A549 (cell line): Measurements from ENCODE around the gene MYLK2. TPM values are rescaled to one million over a fixed set of nuclear protein-coding genes. Genes with fewer than 3 reads are reported as not detected.
A peak's percentile ranks its signal among the peaks of the same experiment; 100 is the strongest.

Experiments
- ATAC-seq, 2 experiments: fragments of 200-7000 bp in 1 of 2; fragments of >200 bp in 1 of 2; cut with Nextera tagmentation in 1 of 2; cut with Tn5 transposase in 1 of 2; 3 replicates each; pipeline versions ENCODE4 v1.8.0 to v1.9.1; 2018 to 2020; ENCODE audit warnings: mild to moderate bottlenecking in 1 of 2, moderate library complexity in 1 of 2
- CTCF ChIA-PET: fragments of 300-600 bp; sonication (Branson Sonifier 250); formaldehyde crosslinking; extraction: SDS; loops from one replicate; lab custom pipeline; 2021; ENCODE audit warnings: antibody characterized with exemption, inconsistent platforms; lab: Yijun Ruan, JAX
- POLR2A ChIA-PET: fragments of 350-600 bp; formaldehyde crosslinking; extraction: SDS; loops from one replicate; lab custom pipeline; 2021; ENCODE audit warnings: antibody characterized with exemption, inconsistent platforms; lab: Yijun Ruan, JAX
- DNase-seq, 2 experiments: peaks; one replicate each; pipeline versions ENCODE4 v3.0.0 to v3.0.0-alpha.2; 2011 to 2016; ENCODE audit warnings: low read depth in 1 of 2, low spot score in 1 of 2
- FAIRE-seq: peaks from 2 replicates; lab custom pipeline; 2011; peaks lifted over from hg19 to GRCh38; lab: Jason Lieb, UNC
- H3K27ac ChIP-seq, 2 experiments: fragments of >200 bp; sonication (Bioruptor Twin); formaldehyde crosslinking; 3 replicates each; pipeline ENCODE4 v1.5.1; 2016 to 2017
- H3K4me1 ChIP-seq: fragments of >200 bp; sonication (Bioruptor Twin); formaldehyde crosslinking; 3 replicates; pipeline ENCODE4 v1.6.1; 2016
- H3K4me2 ChIP-seq: fragments of >200 bp; sonication (Bioruptor Twin); formaldehyde crosslinking; 3 replicates; pipeline ENCODE4 v1.6.1; 2016
- H3K4me3 ChIP-seq: fragments of >200 bp; sonication (Bioruptor Twin); formaldehyde crosslinking; 3 replicates; pipeline ENCODE4 v1.5.1; 2016
- H3K9me3 ChIP-seq: fragments of >200 bp; sonication (Bioruptor Twin); formaldehyde crosslinking; 3 replicates; pipeline ENCODE4 v1.6.1; 2016
- CBX2 ChIP-seq: fragments of 200-600 bp; sonication (generic); IDR thresholded peaks from 2 replicates; pipeline ENCODE4 v1.6.1; 2016; ENCODE audit warnings: low read depth, mild to moderate bottlenecking, borderline replicate concordance
- CBX8 ChIP-seq: fragments of 200-600 bp; sonication (generic); IDR thresholded peaks from 2 replicates; pipeline ENCODE4 v1.6.1; 2016
- CEBPB ChIP-seq, 2 experiments: fragments of >200 bp in 1 of 2; sonication (Bioruptor Twin) in 1 of 2; formaldehyde crosslinking in 1 of 2; IDR thresholded peaks; 2 replicates each; pipeline ENCODE4 v1.6.1; 2012 to 2016
- CHD4 ChIP-seq: fragments of 200-600 bp; sonication (generic); IDR thresholded peaks from 2 replicates; pipeline ENCODE4 v1.6.1; 2016; ENCODE audit warnings: antibody characterized with exemption, mild to moderate bottlenecking, borderline replicate concordance
- GATA3 ChIP-seq: IDR thresholded peaks from 2 replicates; pipeline ENCODE4 v1.6.1; 2012; ENCODE audit warnings: borderline replicate concordance
- HEYL ChIP-seq: fragments of 250-450 bp; sonication (Bioruptor Pico); IDR thresholded peaks from 2 replicates; pipeline ENCODE4 v1.8.0; 2021; ENCODE audit warnings: mild to moderate bottlenecking, moderate library complexity
- HOXA7 ChIP-seq: fragments of 250-450 bp; sonication (Bioruptor Pico); IDR thresholded peaks from 2 replicates; pipeline ENCODE4 v1.5.0; 2020; ENCODE audit warnings: mild to moderate bottlenecking, moderate library complexity
- HOXB13 ChIP-seq: fragments of 250-450 bp; sonication (Bioruptor Pico); IDR thresholded peaks from 2 replicates; pipeline ENCODE4 v1.5.0; 2020; ENCODE audit warnings: low read depth, mild to moderate bottlenecking, moderate library complexity
- JUNB ChIP-seq: fragments of >200 bp; sonication (Bioruptor Twin); formaldehyde crosslinking; IDR thresholded peaks from 2 replicates; pipeline ENCODE4 v1.6.1; 2016
- MAFK ChIP-seq: fragments of 450-650 bp; IDR thresholded peaks from 2 replicates; pipeline ENCODE4 v1.6.1; 2014; ENCODE audit not compliant: partially characterized antibody
- MYC ChIP-seq: IDR thresholded peaks from 2 replicates; pipeline ENCODE4 v1.6.1; 2012; ENCODE audit warnings: mild to moderate bottlenecking, inconsistent platforms, low read length, improper control_type of control experiment, borderline replicate concordance
- PBX3 ChIP-seq: IDR thresholded peaks from 2 replicates; pipeline ENCODE4 v1.6.1; 2012
- POLR2A ChIP-seq: IDR thresholded peaks from 2 replicates; pipeline ENCODE4 v1.6.1; 2012; ENCODE audit warnings: mild to moderate bottlenecking, low read length
- RAD21 ChIP-seq, 2 experiments: fragments of >200 bp in 1 of 2; sonication (Bioruptor Twin) in 1 of 2; formaldehyde crosslinking in 1 of 2; IDR thresholded peaks in 1 of 2; conservative IDR thresholded peaks in 1 of 2; 2 replicates in 1 of 2; 3 replicates in 1 of 2; pipeline ENCODE4 v1.6.1; 2012 to 2018; ENCODE audit warnings: inconsistent platforms in 1 of 2
- ZNF302 ChIP-seq: fragments of 250-450 bp; sonication (Bioruptor Pico); IDR thresholded peaks from 2 replicates; pipeline ENCODE4 v1.9.0; 2021; ENCODE audit warnings: inconsistent platforms, mild to moderate bottlenecking, moderate library complexity
- WGBS: methylation state at CpG from one replicate; pipeline ENCODE4 v1.1.6; 2017; ENCODE audit errors: missing lambda C conversion rate; 5-methylcytosine and 5-hydroxymethylcytosine counted together
- polyA plus RNA-seq, 4 experiments: library from polyadenylated mRNA; depleted of rRNA in 3 of 4; stranded (reverse); fragments of >200 nt; fragmentation: RNase III in 1 of 4; extraction: RNeasy Plus Mini Kit Qiagen cat#74134 plus additional on column Dnase treatment in 1 of 4; gene quantifications; 2 replicates in 3 of 4; 3 replicates in 1 of 4; pipeline ENCODE4 v1.2.3, GENCODE V29; 2011 to 2017
- TF ChIP-seq, protein P1 (sequence below): IDR thresholded peaks from 2 replicates; pipeline ENCODE4 v1.6.1; 2012; ENCODE audit warnings: low read depth, borderline replicate concordance
- TF ChIP-seq, protein P2 (sequence below): IDR thresholded peaks from 2 replicates; pipeline ENCODE4 v1.6.1; 2012

MYLK2 gene
- polyA plus RNA-seq, 2 of the 4 experiments (the other 2 are of a cell fraction): 0.09 to 0.36 TPM

- FAIRE-seq: no peak
- ChIA-PET CTCF (interaction anchor here (1.2 to 5.7 kb wide), 7 partner anchors 9 to 91 kb away, joined by 3 to 64 read pairs (median 5); partner anchors contain the start of gene PDRG1), POLR2A (interaction anchor here (0.6 to 0.7 kb wide), 2 partner anchors 9 to 18 kb away, joined by 3 read pairs; no protein-coding TSS in a partner anchor)
- peak overlapping the region; percentile 98 for H3K4me2 ChIP-seq
- peak overlapping the region; percentile 57 for H3K4me3 ChIP-seq
- H3K9me3 ChIP-seq: no peaks in the 10 kb centered on the region
- TF ChIP-seq PBX3: no peak
- TF ChIP-seq POLR2A: peak; percentile 50
- peak overlapping the region; percentile 28 to 82; a peak in 5 of 6 replicates for H3K27ac ChIP-seq
- 8% methylated on average over 16 of the region's 60 CpGs for WGBS
- H3K4me1 ChIP-seq: peaks cover 15% of the 10 kb centered on the region
- peak; percentile 75 to 85 for DNase-seq
- peak; percentile 72 to 88 for ATAC-seq
Observed at GRCh38 chr20:31861385-31862156, 42.4 kb downstream of the MYLK2 start.

GRCh38 chr20:31862157-31862470, 43.0 kb downstream of the MYLK2 start:
- no peak for DNase-seq
- Histone ChIP-seq H3K4me1 (peaks cover 15% of the 10 kb centered on the region), H3K4me3 (peak overlapping the region; percentile 57), H3K27ac (peak overlapping the region; percentile 28 to 82; a peak in 4 of 6 replicates), H3K4me2 (peak overlapping the region; percentile 98), H3K9me3 (no peaks in the 10 kb centered on the region)
- 82% methylated on average over 5 of the region's 5 CpGs for WGBS
- no peak for ATAC-seq
- ChIA-PET POLR2A (interaction anchor here (0.7 kb wide), 1 partner anchor 18 kb away, joined by 3 read pairs; no protein-coding TSS in a partner anchor), CTCF (interaction anchor here (1.2 to 5.7 kb wide), 7 partner anchors 10 to 169 kb away, joined by 3 to 64 read pairs (median 7); partner anchors contain the start of gene PDRG1)
- FAIRE-seq: no peak
- TF ChIP-seq HEYL (CRISPR knock-in tag) (no peak), CEBPB (IDR thresholded peaks at IDR 0.05) (no peak), POLR2A (no peak), JUNB (no peak), MYC (no peak), HOXB13 (CRISPR knock-in tag) (no peak), MAFK (no peak), RAD21 (conservative IDR thresholded peaks at IDR 0.05 in 1 of 2, IDR thresholded peaks at IDR 0.05 in 1 of 2) (no peak), CBX8 (no peak)
- TF ChIP-seq, protein P1, sequence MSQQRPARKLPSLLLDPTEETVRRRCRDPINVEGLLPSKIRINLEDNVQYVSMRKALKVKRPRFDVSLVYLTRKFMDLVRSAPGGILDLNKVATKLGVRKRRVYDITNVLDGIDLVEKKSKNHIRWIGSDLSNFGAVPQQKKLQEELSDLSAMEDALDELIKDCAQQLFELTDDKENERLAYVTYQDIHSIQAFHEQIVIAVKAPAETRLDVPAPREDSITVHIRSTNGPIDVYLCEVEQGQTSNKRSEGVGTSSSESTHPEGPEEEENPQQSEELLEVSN: no peak
- TF ChIP-seq, protein P2, sequence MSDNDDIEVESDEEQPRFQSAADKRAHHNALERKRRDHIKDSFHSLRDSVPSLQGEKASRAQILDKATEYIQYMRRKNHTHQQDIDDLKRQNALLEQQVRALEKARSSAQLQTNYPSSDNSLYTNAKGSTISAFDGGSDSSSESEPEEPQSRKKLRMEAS: no peak

GRCh38 chr20:31862506-31862905, 43.4 kb downstream of the MYLK2 start:
- FAIRE-seq: no peak
- ChIA-PET POLR2A (no interaction called here), CTCF (interaction anchor here (1.0 to 5.7 kb wide), 6 partner anchors 10 to 169 kb away, joined by 3 to 64 read pairs (median 6); no protein-coding TSS in a partner anchor)
- no peaks in the 10 kb centered on the region for H3K9me3 ChIP-seq
- H3K4me2 ChIP-seq: no peak overlapping the region; the same call in 2 of the 3 replicates
- no peak for ATAC-seq
- DNase-seq: no peak
- no peak for TF ChIP-seq GATA3
- TF ChIP-seq, protein P1: no peak
- 93% methylated on average over 8 of the region's 8 CpGs for WGBS
- H3K27ac ChIP-seq: no peak overlapping the region
- peaks cover 15% of the 10 kb centered on the region for H3K4me1 ChIP-seq
- no peak overlapping the region for H3K4me3 ChIP-seq

- no peak for ATAC-seq
- 76% methylated on average over 9 of the region's 9 CpGs for WGBS
Observed at GRCh38 chr20:31863296-31864085, 44.3 kb downstream of the MYLK2 start.

More at GRCh38 chr20:31863296-31864085, 44.3 kb downstream of the MYLK2 start:
- no peak for FAIRE-seq
- POLR2A ChIA-PET: no interaction called here
- H3K27ac ChIP-seq: no peak overlapping the region
- H3K9me3 ChIP-seq: no peaks in the 10 kb centered on the region
- no peak overlapping the region for H3K4me3 ChIP-seq
- no peak overlapping the region for H3K4me2 ChIP-seq
- TF ChIP-seq POLR2A (no peak), ZNF302 (CRISPR knock-in tag) (no peak), CEBPB (IDR thresholded peaks at IDR 0.05) (no peak), CBX8 (no peak), CHD4 (no peak), HOXA7 (no peak), HEYL (CRISPR knock-in tag) (no peak), CBX2 (no peak)
- TF ChIP-seq, all 56 proteins: peak for 0
- peaks cover 15% of the 10 kb centered on the region for H3K4me1 ChIP-seq
- CTCF ChIA-PET: interaction anchor here (0.6 to 5.7 kb wide), 8 partner anchors 8 to 168 kb away, joined by 3 to 64 read pairs (median 3); no protein-coding TSS in a partner anchor
- no peak for DNase-seq
